Dedifferentiated amniotic fluid mesenchymal stem cell (primary cell): ENCODE data around the gene PBOV1.

Experiments used
- DNase-seq: peaks from one replicate; pipeline ENCODE4 v3.0.0-alpha.2; 2016; ENCODE audit errors: extremely low spot score

PBOV1 gene

GRCh38 chr6:138218449-138218848 lies at the start of gene PBOV1:
PBOV1 (minus strand) TSS chr6:138218491; CDS start chr6:138218395, 96 bp downstream.
- no peak for DNase-seq

- DNase-seq: no peak
Measured at GRCh38 chr6:138266095-138266494, 47.8 kb upstream of the PBOV1 start.

- no peak for DNase-seq
Measured at GRCh38 chr6:138264372-138264880, 46.1 kb upstream of the PBOV1 start.

- no peak for DNase-seq
Measured at GRCh38 chr6:138263963-138264362, 45.7 kb upstream of the PBOV1 start.

- DNase-seq: no peak
Measured at GRCh38 chr6:138261116-138261780, 43.0 kb upstream of the PBOV1 start.

- no peak for DNase-seq
Measured at GRCh38 chr6:138258991-138259390, 40.7 kb upstream of the PBOV1 start.

GRCh38 chr6:138258197-138258596 lies 39.9 kb upstream of the PBOV1 start:
- no peak for DNase-seq

GRCh38 chr6:138257638-138258040 lies 39.3 kb upstream of the PBOV1 start:
- DNase-seq: no peak

GRCh38 chr6:138255443-138255842 lies 37.2 kb upstream of the PBOV1 start:
- no peak for DNase-seq

- no peak for DNase-seq
Measured at GRCh38 chr6:138253731-138254130, 35.4 kb upstream of the PBOV1 start.

GRCh38 chr6:138250513-138251247 lies 32.4 kb upstream of the PBOV1 start:
- no peak for DNase-seq

GRCh38 chr6:138250053-138250452 lies 31.8 kb upstream of the PBOV1 start:
- DNase-seq: no peak

- no peak for DNase-seq
Measured at GRCh38 chr6:138248878-138249277, 30.6 kb upstream of the PBOV1 start.

- DNase-seq: no peak
Measured at GRCh38 chr6:138248011-138248410, 29.7 kb upstream of the PBOV1 start.

- no peak for DNase-seq
Measured at GRCh38 chr6:138246650-138247440, 28.6 kb upstream of the PBOV1 start.

- DNase-seq: no peak
Measured at GRCh38 chr6:138245751-138246150, 27.5 kb upstream of the PBOV1 start.

GRCh38 chr6:138242987-138243592 lies 24.8 kb upstream of the PBOV1 start:
- no peak for DNase-seq

- DNase-seq: no peak
Measured at GRCh38 chr6:138241934-138242333, 23.6 kb upstream of the PBOV1 start.

GRCh38 chr6:138241381-138241780 lies 23.1 kb upstream of the PBOV1 start:
- no peak for DNase-seq

GRCh38 chr6:138240476-138241245 lies 22.4 kb upstream of the PBOV1 start:
- peak; percentile 26 for DNase-seq

GRCh38 chr6:138239774-138240173 lies 21.5 kb upstream of the PBOV1 start:
- DNase-seq: no peak
